ENCODE results near the gene LAD1. TPM values are rescaled to one million over a fixed set of nuclear protein-coding genes. Genes with fewer than 3 reads are reported as not detected.

The LAD1 gene
- total and polyA plus RNA-seq, 2 donors (not counting 1 experiment from before 2014, with no cell fraction given) = 0.10 TPM; not detected in 1

- intact Hi-C loops (cut with micrococcal nuclease) = no loop called here
- Histone ChIP-seq H3K79me2 (ENCODE audit: control insufficient read depth, insufficient read depth, low read length) (no peaks in the 10 kb centered on the region), H3K4me2 (replicated peaks; ENCODE audit: low read depth, low read length, poor library complexity, severe bottlenecking) (no peak overlapping the region), H3K27ac (ENCODE audit: low read length in 2 of 2) (no peak overlapping the region), H3K27me3 (replicated peaks in 1 of 4; ENCODE audit: control extremely low read depth in 1 of 4, control insufficient read depth in 3 of 4, insufficient read depth in 4 of 4, low read length in 3 of 4) (peaks cover 0 to 7% (median 0%) of the 10 kb centered on the region in 4 experiments), H3K36me3 (replicated peaks in 1 of 2; ENCODE audit: control extremely low read depth in 1 of 2, control insufficient read depth in 1 of 2, extremely low read depth in 1 of 2, insufficient read depth in 2 of 2, low read length in 1 of 2) (no peaks in the 10 kb centered on the region), H3K9me3 (ENCODE audit: control extremely low read depth in 1 of 3, control insufficient read depth in 2 of 3, insufficient read depth in 1 of 3, low read length in 2 of 3) (no peaks in the 10 kb centered on the region), H3K4me1 (ENCODE audit: control insufficient read depth in 2 of 2, insufficient read depth in 2 of 2, low read length in 2 of 2) (no peaks in the 10 kb centered on the region), H3K4me3 (ENCODE audit: control extremely low read depth in 1 of 5, extremely low read depth in 1 of 5, insufficient read depth in 1 of 5, low read depth in 2 of 5, low read length in 4 of 5) (no peak overlapping the region), H4K20me1 (ENCODE audit: control insufficient read depth, insufficient read depth, low read length, poor library complexity, severe bottlenecking) (no peaks in the 10 kb centered on the region), H2AFZ (ENCODE audit: insufficient read depth, low read depth, low read length, poor library complexity, severe bottlenecking) (no peak overlapping the region), H3K9ac (ENCODE audit: low read length) (no peak overlapping the region)
- TF ChIP-seq CTCF (IDR thresholded peaks at IDR 0.05) = no peak
- TF ChIP-seq EZH2 (IDR thresholded peaks at IDR 0.05; ENCODE audit: borderline replicate concordance, insufficient read depth, low read depth, low read length, poor library complexity, severe bottlenecking) = no peak
- WGBS (ENCODE audit: insufficient coverage) = 83% methylated on average over 2 of the region's 2 CpGs
- no peaks in the 10 kb centered on the region for H3K9me3 Mint-ChIP-seq (ENCODE audit: insufficient read depth)
- H3K4me1 Mint-ChIP-seq = no peaks in the 10 kb centered on the region
- ChIA-PET POLR2A (no interaction called here), CTCF (no interaction called here)
- peaks cover 16% of the 10 kb centered on the region for H3K27me3 Mint-ChIP-seq
- no peak overlapping the region for H3K27ac Mint-ChIP-seq
- H3K4me3 Mint-ChIP-seq = no peak overlapping the region
- DNase-seq (no peak), ATAC-seq (ENCODE audit: low read depth) (no peak)
Measured at GRCh38 chr1:201359873-201360210, 39.3 kb downstream of the LAD1 start.

GRCh38 chr1:201359031-201359872, 39.9 kb downstream of the LAD1 start:
- H3K27me3 Mint-ChIP-seq = peaks cover 16% of the 10 kb centered on the region
- no peak overlapping the region for H2AFZ ChIP-seq (ENCODE audit: insufficient read depth, low read depth, low read length, poor library complexity, severe bottlenecking)
- WGBS (ENCODE audit: insufficient coverage) = 80% methylated on average over 17 of the region's 18 CpGs
- ChIA-PET POLR2A (no interaction called here), CTCF (no interaction called here)
- no peak overlapping the region for H3K4me3 Mint-ChIP-seq
- H3K9ac ChIP-seq (ENCODE audit: low read length) = no peak overlapping the region
- no peaks in the 10 kb centered on the region for H3K4me1 ChIP-seq (ENCODE audit: control insufficient read depth in 2 of 2, insufficient read depth in 2 of 2, low read length in 2 of 2)
- intact Hi-C loops (cut with micrococcal nuclease) = no loop called here
- no peaks in the 10 kb centered on the region for H3K36me3 ChIP-seq (replicated peaks in 1 of 2; ENCODE audit: control extremely low read depth in 1 of 2, control insufficient read depth in 1 of 2, extremely low read depth in 1 of 2, insufficient read depth in 2 of 2, low read length in 1 of 2)
- H3K27me3 ChIP-seq (replicated peaks in 1 of 4; ENCODE audit: control extremely low read depth in 1 of 4, control insufficient read depth in 3 of 4, insufficient read depth in 4 of 4, low read length in 3 of 4) = peaks cover 0 to 7% (median 0%) of the 10 kb centered on the region in 4 experiments
- ATAC-seq (ENCODE audit: low read depth) (no peak), DNase-seq (no peak)
- no peaks in the 10 kb centered on the region for H3K9me3 ChIP-seq (ENCODE audit: control extremely low read depth in 1 of 3, control insufficient read depth in 2 of 3, insufficient read depth in 1 of 3, low read length in 2 of 3)
- H3K79me2 ChIP-seq (ENCODE audit: control insufficient read depth, insufficient read depth, low read length) = no peaks in the 10 kb centered on the region
- TF ChIP-seq CTCF (IDR thresholded peaks at IDR 0.05) = no peak
- TF ChIP-seq EZH2 (IDR thresholded peaks at IDR 0.05; ENCODE audit: borderline replicate concordance, insufficient read depth, low read depth, low read length, poor library complexity, severe bottlenecking) = no peak
- H3K4me1 Mint-ChIP-seq = no peaks in the 10 kb centered on the region
- H3K4me2 ChIP-seq (replicated peaks; ENCODE audit: low read depth, low read length, poor library complexity, severe bottlenecking) = no peak overlapping the region
- H3K9me3 Mint-ChIP-seq (ENCODE audit: insufficient read depth) = no peaks in the 10 kb centered on the region
- H3K4me3 ChIP-seq (ENCODE audit: control extremely low read depth in 1 of 5, extremely low read depth in 1 of 5, insufficient read depth in 1 of 5, low read depth in 2 of 5, low read length in 4 of 5) = no peak overlapping the region
- H3K27ac ChIP-seq (ENCODE audit: low read length in 2 of 2) = no peak overlapping the region
- no peak overlapping the region for H3K27ac Mint-ChIP-seq
- no peaks in the 10 kb centered on the region for H4K20me1 ChIP-seq (ENCODE audit: control insufficient read depth, insufficient read depth, low read length, poor library complexity, severe bottlenecking)

Measured in B cell (primary cell).